SH-SY5Y (cell line): ENCODE measurements around the gene DCBLD2.
A peak's percentile ranks its signal among the peaks of the same experiment; 100 is the strongest.

ENCODE experiments used
- GATA2 ChIP-seq: IDR thresholded peaks from 2 replicates; pipeline ENCODE4 v1.6.1; 2011; ENCODE audit warnings: mild to moderate bottlenecking, low read depth, low read length
- GATA3 ChIP-seq: IDR thresholded peaks from 2 replicates; pipeline ENCODE4 v1.6.1; 2011; ENCODE audit warnings: low read depth, mild to moderate bottlenecking, low read length, moderate library complexity

DNA sequence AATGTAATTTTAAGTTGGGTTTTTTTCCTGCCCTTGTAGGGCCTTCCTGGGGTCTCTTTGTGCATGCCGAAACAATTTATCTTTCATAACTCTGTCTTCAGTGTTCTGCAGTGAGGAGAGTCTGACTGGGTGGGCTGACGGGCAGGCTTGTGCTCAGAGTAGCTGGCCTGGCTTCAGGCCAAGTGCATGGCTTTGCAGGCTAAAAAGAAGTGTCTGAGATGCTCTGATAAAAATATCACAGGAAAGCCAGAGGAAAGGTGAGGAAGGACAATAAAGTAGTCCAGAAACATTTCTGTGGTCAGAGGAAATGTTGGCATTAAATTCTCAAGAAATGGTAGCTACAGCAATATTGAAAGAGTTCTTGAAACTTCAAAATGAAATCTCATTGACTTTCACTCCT lies 112.8 kb downstream of the DCBLD2 start:
- TF ChIP-seq GATA3 (peak; percentile 58; the same call in 1 of the 2 replicates), GATA2 (peak; percentile 75)
